HepG2 (cell line): ENCODE results near the gene PAM16. TPM values are rescaled to one million over a fixed set of nuclear protein-coding genes. Genes with fewer than 3 reads are reported as not detected.

Experiments used
- ATAC-seq: fragments of 200-7000 bp; cut with Tn5 transposase; 3 replicates; pipeline ENCODE4 v1.9.1; 2020; ENCODE audit warnings: mild to moderate bottlenecking, moderate library complexity
- BruUV-seq: library from RNA; stranded (reverse); fragments of 400-500 nt; replicated peaks from 2 replicates; lab custom pipeline; 2021; lab: Mats Ljungman, UMichigan
- CTCF ChIA-PET: fragments of 300-600 bp; formaldehyde crosslinking; extraction: SDS; loops from one replicate; lab custom pipeline; 2021; ENCODE audit warnings: low total read pairs, inconsistent platforms, low intra/inter-chr PET ratio; lab: Yijun Ruan, JAX
- POLR2A ChIA-PET: fragments of 350-600 bp; sonication (Branson Sonifier 250); formaldehyde crosslinking; loops from one replicate; lab custom pipeline; 2020; ENCODE audit warnings: antibody characterized with exemption, inconsistent platforms; lab: Yijun Ruan, JAX
- DNase-seq: peaks from one replicate; pipeline ENCODE4 v3.0.0-alpha.2; 2015; ENCODE audit warnings: low spot score
- FAIRE-seq: peaks from 3 replicates; lab custom pipeline; 2011; peaks lifted over from hg19 to GRCh38; lab: Jason Lieb, UNC
- H2AFZ ChIP-seq: one replicate; pipeline ENCODE4 v1.6.1; 2011; ENCODE audit warnings: low read length, inconsistent platforms
- H3K27ac ChIP-seq: fragments of 300-600 bp; 3 replicates; pipeline ENCODE4 v1.8.0; 2011; ENCODE audit warnings: mixed run types, mild to moderate bottlenecking, mixed read lengths, low read length, inconsistent platforms; ENCODE audit not compliant: insufficient read depth; ENCODE audit errors: extremely low read length
- H3K27me3 ChIP-seq, 2 experiments: fragments of 200-600 bp in 1 of 2; 2 replicates in 1 of 2; 3 replicates in 1 of 2; pipeline versions ENCODE4 v1.6.0 to v1.8.0; 2011; ENCODE audit warnings: low read length in 2 of 2, mild to moderate bottlenecking in 2 of 2, moderate library complexity in 2 of 2, inconsistent platforms in 1 of 2; ENCODE audit not compliant: insufficient read depth in 2 of 2, control insufficient read depth in 1 of 2
- H3K36me3 ChIP-seq, 2 experiments: fragments of 200-600 bp in 1 of 2; replicated peaks in 1 of 2; 2 replicates in 1 of 2; 3 replicates in 1 of 2; pipeline versions ENCODE4 v1.5.1 to v1.8.0; 2011; ENCODE audit warnings: low read length in 2 of 2, inconsistent platforms in 1 of 2; ENCODE audit not compliant: insufficient read depth in 2 of 2, control insufficient read depth in 1 of 2
- H3K4me1 ChIP-seq: 2 replicates; pipeline ENCODE4 v1.5.1; 2012; ENCODE audit warnings: low read length, inconsistent platforms; ENCODE audit not compliant: insufficient read depth
- H3K4me2 ChIP-seq: 2 replicates; pipeline ENCODE4 v1.6.0; 2011; ENCODE audit warnings: low read depth, low read length, inconsistent platforms
- H3K4me3 ChIP-seq, 3 experiments: fragments of 200-600 bp in 1 of 3; sonication (generic), shearing (Covaris generic) in 1 of 3; replicated peaks in 1 of 3; 2 replicates each; pipeline ENCODE4 v1.5.1; 2011 to 2016; ENCODE audit warnings: low read length in 3 of 3, inconsistent platforms in 2 of 3, low read depth in 2 of 3, mild to moderate bottlenecking in 2 of 3, control low read depth in 1 of 3, mixed read lengths in 1 of 3; ENCODE audit not compliant: insufficient read depth in 1 of 3
- H3K79me2 ChIP-seq: one replicate; pipeline ENCODE4 v1.6.1; 2011; ENCODE audit warnings: low read length, inconsistent platforms; ENCODE audit not compliant: insufficient read depth
- H3K9ac ChIP-seq: 2 replicates; pipeline ENCODE4 v1.6.0; 2011; ENCODE audit warnings: mild to moderate bottlenecking, low read depth, low read length, inconsistent platforms; ENCODE audit not compliant: insufficient read depth
- H3K9me3 ChIP-seq: 2 replicates; pipeline ENCODE4 v1.5.1; 2012; ENCODE audit warnings: mild to moderate bottlenecking, low read length
- H4K20me1 ChIP-seq: 2 replicates; pipeline ENCODE4 v1.6.0; 2011; ENCODE audit warnings: inconsistent platforms, mild to moderate bottlenecking, low read length, moderate library complexity; ENCODE audit not compliant: insufficient read depth
- ASH2L ChIP-seq: fragments of 300-600, 200-600 bp; sonication (generic); IDR thresholded peaks from 2 replicates; pipeline ENCODE4 v1.7.0; 2017; ENCODE audit warnings: low read depth, mild to moderate bottlenecking, moderate library complexity, mixed read lengths, low read length; ENCODE audit not compliant: insufficient read length
- CREB1 ChIP-seq, 2 experiments: fragments of 450-650 bp in 1 of 2; IDR thresholded peaks; 2 replicates each; pipeline ENCODE4 v1.6.1; 2016 to 2017; ENCODE audit warnings: control low read depth in 1 of 2, mild to moderate bottlenecking in 1 of 2, missing compliant biosample characterization in 1 of 2, missing genetic modification characterization in 1 of 2
- ERF ChIP-seq: IDR thresholded peaks from 2 replicates; pipeline ENCODE4 v1.6.1; 2018; ENCODE audit warnings: missing biosample characterization, missing genetic modification reagents
- GABPB1 ChIP-seq: IDR thresholded peaks from 2 replicates; pipeline ENCODE4 v1.6.1; 2016; ENCODE audit warnings: mild to moderate bottlenecking, missing genetic modification reagents, moderate library complexity, missing compliant biosample characterization
- GLI4 ChIP-seq: sonication (generic); formaldehyde crosslinking; IDR thresholded peaks from 2 replicates; pipeline ENCODE4 v1.5.1; 2020; ENCODE audit warnings: missing genetic modification reagents, mild to moderate bottlenecking, moderate library complexity, borderline replicate concordance
- HNRNPL ChIP-seq: fragments of 200-400 bp; formaldehyde crosslinking; IDR thresholded peaks from 2 replicates; pipeline ENCODE4 v1.6.1; 2017; ENCODE audit warnings: mild to moderate bottlenecking, low read depth, low read length
- NFIB ChIP-seq: sonication (generic); formaldehyde crosslinking; IDR thresholded peaks from 2 replicates; pipeline ENCODE4 v1.9.0; 2021; ENCODE audit warnings: missing genetic modification reagents, mild to moderate bottlenecking, borderline replicate concordance
- SP4 ChIP-seq: sonication (generic); formaldehyde crosslinking; IDR thresholded peaks from 2 replicates; pipeline ENCODE4 v1.8.1; 2023; ENCODE audit warnings: mild to moderate bottlenecking, missing genetic modification reagents
- TGIF2 ChIP-seq: IDR thresholded peaks from 2 replicates; pipeline ENCODE4 v1.6.1; 2016; ENCODE audit warnings: control low read depth, missing compliant biosample characterization
- ZNF274 ChIP-seq: sonication (generic); formaldehyde crosslinking; IDR thresholded peaks from 2 replicates; pipeline ENCODE4 v1.5.1; 2020; ENCODE audit warnings: mild to moderate bottlenecking, missing genetic modification reagents
- ZNF484 ChIP-seq: sonication (generic); formaldehyde crosslinking; IDR thresholded peaks from 2 replicates; pipeline ENCODE4 v1.5.1; 2020; ENCODE audit warnings: mild to moderate bottlenecking, low read depth, missing genetic modification reagents, borderline replicate concordance
- ZNF781 ChIP-seq: sonication (generic); formaldehyde crosslinking; IDR thresholded peaks from 2 replicates; pipeline ENCODE4 v1.5.1; 2020; ENCODE audit warnings: borderline replicate concordance, mild to moderate bottlenecking, missing genetic modification reagents; ENCODE audit errors: not compliant biosample characterization
- ZNF878 ChIP-seq: sonication (generic); formaldehyde crosslinking; IDR thresholded peaks from 2 replicates; pipeline ENCODE4 v1.8.1; 2023; ENCODE audit warnings: mild to moderate bottlenecking, missing genetic modification reagents, moderate library complexity
- WGBS: methylation state at CpG from one replicate; pipeline ENCODE4 v1.1.6; 2017; ENCODE audit warnings: low lambda C conversion rate; 5-methylcytosine and 5-hydroxymethylcytosine counted together
- in situ Hi-C: cut with HindIII; loops from 2 replicates; pipeline ENCODE4 v1.10.0; 2017; ENCODE audit warnings: low pct_unique_long_range_greater_than_20kb; ENCODE audit not compliant: extremely low pct_ligation_motif_present
- intact Hi-C: fragments of 100-400 bp; cut with micrococcal nuclease; formaldehyde crosslinking; loops from one replicate; pipeline ENCODE4 v1.10.0; 2022; ENCODE audit not compliant: unreplicated experiment
- polyA plus RNA-seq, 8 experiments: library from polyadenylated mRNA; depleted of rRNA in 3 of 8; stranded (reverse) in 7 of 8; unstranded in 1 of 8; fragments of >200 nt; fragmentation: Illumina TruSeq in 4 of 8; extraction: Trizol in 4 of 8; gene quantifications; 2 replicates each; pipeline versions ENCODE4 v1.2.1 to v1.2.3, GENCODE V29; 2011 to 2016; ENCODE audit warnings: low read depth in 4 of 8, missing spikeins in 1 of 8, mixed read lengths in 1 of 8; ENCODE audit not compliant: insufficient read depth in 1 of 8
- total RNA-seq, 5 experiments: library from RNA; depleted of rRNA; stranded (reverse); fragments of >200 nt; fragmentation: Illumina TruSeq; extraction: Trizol; gene quantifications; 2 replicates each; pipeline ENCODE4 v1.2.3, GENCODE V29; 2016; ENCODE audit warnings: low read depth in 1 of 5
- TF ChIP-seq, protein P1 (sequence below), 2 experiments: sonication (generic) in 1 of 2; formaldehyde crosslinking in 1 of 2; IDR thresholded peaks; 2 replicates each; pipeline versions ENCODE4 v1.4.0 to v1.6.1; 2016 to 2020; ENCODE audit warnings: borderline replicate concordance in 1 of 2, low read depth in 1 of 2, mild to moderate bottlenecking in 1 of 2, missing genetic modification reagents in 1 of 2
- TF ChIP-seq, protein P2 (sequence below): sonication (generic); formaldehyde crosslinking; IDR thresholded peaks from 2 replicates; pipeline ENCODE4 v1.5.1; 2020; ENCODE audit warnings: mild to moderate bottlenecking, missing genetic modification reagents, moderate library complexity

Gene PAM16
- total and polyA plus RNA-seq, 2 of the 13 experiments (the other 11 are each of a cell fraction or from before 2014, with no cell fraction given) = 51.5 to 51.8 TPM

DNA sequence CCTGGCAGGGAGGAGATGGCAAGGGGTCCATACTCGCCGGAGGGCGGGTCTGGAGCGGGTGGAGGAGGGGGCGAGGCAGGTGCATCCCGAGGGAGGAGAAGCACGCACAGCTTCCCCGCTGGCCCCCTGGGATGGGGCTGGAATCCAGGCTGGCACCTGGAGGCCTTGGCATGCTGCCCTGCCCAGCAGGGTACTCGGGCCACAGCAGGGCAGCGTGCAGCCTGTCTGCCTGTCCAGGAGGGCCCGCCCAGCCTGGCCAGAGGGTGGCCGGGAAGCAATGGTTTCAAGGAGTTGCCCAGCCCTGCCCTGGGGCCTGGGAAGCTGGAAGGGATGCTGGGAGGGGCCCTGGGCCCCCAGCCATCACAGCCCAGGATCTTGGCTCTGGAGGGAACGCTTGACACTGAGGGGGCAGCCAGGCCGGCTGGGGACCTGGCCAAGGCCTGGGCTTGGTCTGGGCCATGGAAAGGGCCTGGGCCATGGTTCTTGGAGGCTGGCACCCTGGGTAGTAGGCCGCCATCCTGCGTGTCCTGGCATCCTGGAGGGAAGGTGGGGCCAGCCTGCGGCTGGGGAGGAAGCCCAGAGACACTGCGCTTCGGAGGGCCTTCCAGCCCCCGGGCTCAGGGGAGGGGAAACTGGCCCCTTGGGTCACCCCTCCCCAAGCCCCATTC is 34.1 kb downstream of the PAM16 start:
- H3K4me1 ChIP-seq = peaks cover 83% of the 10 kb centered on the region
- FAIRE-seq = no peak
- peak overlapping the region; percentile 71 for H3K4me2 ChIP-seq
- intact Hi-C loops (no loop called here), in situ Hi-C loops (no loop called here)
- H3K9me3 ChIP-seq = no peaks in the 10 kb centered on the region
- ChIA-PET CTCF (no interaction called here), POLR2A (interaction anchor here (1.0 to 3.3 kb wide), 9 partner anchors 9 to 64 kb away, joined by 3 to 12 read pairs (median 4); partner anchors contain the start of gene TFAP4)
- WGBS = 0% methylated on average over 6 of the region's 20 CpGs
- DNase-seq = no peak
- H3K27ac ChIP-seq = no peak overlapping the region
- no peaks in the 10 kb centered on the region for H3K36me3 ChIP-seq
- BruUV-seq = no TSS peak
- H3K79me2 ChIP-seq = no peaks in the 10 kb centered on the region
- no peak overlapping the region for H3K9ac ChIP-seq
- H4K20me1 ChIP-seq = 0 out of 2 replicates have a peak, but pooled peaks cover 3% of the 10 kb centered on the region
- H3K4me3 ChIP-seq = peak overlapping the region; percentile 49 to 69 (median 58); a peak in 5 of 6 replicates
- ATAC-seq = peak; percentile 21
- H3K27me3 ChIP-seq = peaks cover 3 to 49% of the 10 kb centered on the region in 2 experiments; a peak in 4 of 5 replicates
- no peak overlapping the region for H2AFZ ChIP-seq
- TF ChIP-seq ZNF781 (CRISPR knock-in tag) = no peak
- TF ChIP-seq, protein P1, sequence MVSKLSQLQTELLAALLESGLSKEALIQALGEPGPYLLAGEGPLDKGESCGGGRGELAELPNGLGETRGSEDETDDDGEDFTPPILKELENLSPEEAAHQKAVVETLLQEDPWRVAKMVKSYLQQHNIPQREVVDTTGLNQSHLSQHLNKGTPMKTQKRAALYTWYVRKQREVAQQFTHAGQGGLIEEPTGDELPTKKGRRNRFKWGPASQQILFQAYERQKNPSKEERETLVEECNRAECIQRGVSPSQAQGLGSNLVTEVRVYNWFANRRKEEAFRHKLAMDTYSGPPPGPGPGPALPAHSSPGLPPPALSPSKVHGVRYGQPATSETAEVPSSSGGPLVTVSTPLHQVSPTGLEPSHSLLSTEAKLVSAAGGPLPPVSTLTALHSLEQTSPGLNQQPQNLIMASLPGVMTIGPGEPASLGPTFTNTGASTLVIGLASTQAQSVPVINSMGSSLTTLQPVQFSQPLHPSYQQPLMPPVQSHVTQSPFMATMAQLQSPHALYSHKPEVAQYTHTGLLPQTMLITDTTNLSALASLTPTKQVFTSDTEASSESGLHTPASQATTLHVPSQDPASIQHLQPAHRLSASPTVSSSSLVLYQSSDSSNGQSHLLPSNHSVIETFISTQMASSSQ (IDR thresholded peaks at IDR 0.05; ENCODE audit: low read depth) = no peak
- TF ChIP-seq, protein P1 (CRISPR knock-in tag; IDR thresholded peaks at IDR 0.05; ENCODE audit: borderline replicate concordance) = 0 out of 2 replicates have a peak, but pooled peaks have one; percentile 9
- TF ChIP-seq CREB1 (IDR thresholded peaks at IDR 0.05) = no peak
- no peak for TF ChIP-seq CREB1 (CRISPR knock-in tag; IDR thresholded peaks at IDR 0.05)
- no peak for TF ChIP-seq ASH2L
- no peak for TF ChIP-seq NFIB (CRISPR knock-in tag)
- TF ChIP-seq TGIF2 = no peak
- TF ChIP-seq HNRNPL = peak; percentile 96
- TF ChIP-seq, protein P2, sequence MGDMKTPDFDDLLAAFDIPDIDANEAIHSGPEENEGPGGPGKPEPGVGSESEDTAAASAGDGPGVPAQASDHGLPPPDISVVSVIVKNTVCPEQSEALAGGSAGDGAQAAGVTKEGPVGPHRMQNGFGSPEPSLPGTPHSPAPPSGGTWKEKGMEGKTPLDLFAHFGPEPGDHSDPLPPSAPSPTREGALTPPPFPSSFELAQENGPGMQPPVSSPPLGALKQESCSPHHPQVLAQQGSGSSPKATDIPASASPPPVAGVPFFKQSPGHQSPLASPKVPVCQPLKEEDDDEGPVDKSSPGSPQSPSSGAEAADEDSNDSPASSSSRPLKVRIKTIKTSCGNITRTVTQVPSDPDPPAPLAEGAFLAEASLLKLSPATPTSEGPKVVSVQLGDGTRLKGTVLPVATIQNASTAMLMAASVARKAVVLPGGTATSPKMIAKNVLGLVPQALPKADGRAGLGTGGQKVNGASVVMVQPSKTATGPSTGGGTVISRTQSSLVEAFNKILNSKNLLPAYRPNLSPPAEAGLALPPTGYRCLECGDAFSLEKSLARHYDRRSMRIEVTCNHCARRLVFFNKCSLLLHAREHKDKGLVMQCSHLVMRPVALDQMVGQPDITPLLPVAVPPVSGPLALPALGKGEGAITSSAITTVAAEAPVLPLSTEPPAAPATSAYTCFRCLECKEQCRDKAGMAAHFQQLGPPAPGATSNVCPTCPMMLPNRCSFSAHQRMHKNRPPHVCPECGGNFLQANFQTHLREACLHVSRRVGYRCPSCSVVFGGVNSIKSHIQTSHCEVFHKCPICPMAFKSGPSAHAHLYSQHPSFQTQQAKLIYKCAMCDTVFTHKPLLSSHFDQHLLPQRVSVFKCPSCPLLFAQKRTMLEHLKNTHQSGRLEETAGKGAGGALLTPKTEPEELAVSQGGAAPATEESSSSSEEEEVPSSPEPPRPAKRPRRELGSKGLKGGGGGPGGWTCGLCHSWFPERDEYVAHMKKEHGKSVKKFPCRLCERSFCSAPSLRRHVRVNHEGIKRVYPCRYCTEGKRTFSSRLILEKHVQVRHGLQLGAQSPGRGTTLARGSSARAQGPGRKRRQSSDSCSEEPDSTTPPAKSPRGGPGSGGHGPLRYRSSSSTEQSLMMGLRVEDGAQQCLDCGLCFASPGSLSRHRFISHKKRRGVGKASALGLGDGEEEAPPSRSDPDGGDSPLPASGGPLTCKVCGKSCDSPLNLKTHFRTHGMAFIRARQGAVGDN (CRISPR knock-in tag) = peak; percentile 29; the same call in 1 of the 2 replicates
- no peak for TF ChIP-seq GLI4 (CRISPR knock-in tag)
- no peak for TF ChIP-seq ZNF878 (CRISPR knock-in tag)
- peak; percentile 12; the same call in 1 of the 2 replicates for TF ChIP-seq GABPB1 (CRISPR knock-in tag)
- TF ChIP-seq ZNF274 (CRISPR knock-in tag) = no peak
- no peak for TF ChIP-seq SP4 (CRISPR knock-in tag)
- no peak for TF ChIP-seq ZNF484 (CRISPR knock-in tag)
- no peak for TF ChIP-seq ERF
